GM12878 (cell line): ENCODE data around the gene RAD23B. TPM values are rescaled to one million over a fixed set of nuclear protein-coding genes. Genes with fewer than 3 reads are reported as not detected.

ENCODE experiments used
- ATAC-seq: fragments of 200-7000 bp; cut with Tn5 transposase; 3 replicates; pipeline ENCODE4 v1.9.1; 2020; ENCODE audit warnings: mild to moderate bottlenecking, moderate library complexity
- BruUV-seq: library from RNA; stranded (reverse); fragments of 400-500 nt; replicated peaks from 2 replicates; lab custom pipeline; 2021; lab: Mats Ljungman, UMichigan
- CTCF ChIA-PET: fragments of 300-600 bp; sonication (Branson Sonifier 250); formaldehyde crosslinking; extraction: SDS; loops from one replicate; lab custom pipeline; 2021; ENCODE audit warnings: inconsistent platforms; lab: Yijun Ruan, JAX
- POLR2A ChIA-PET: fragments of 350-600 bp; formaldehyde crosslinking; extraction: SDS; loops from one replicate; lab custom pipeline; 2021; ENCODE audit warnings: inconsistent platforms; lab: Charles Lee
- RAD21 ChIA-PET: fragments of 300-600 bp; sonication (Branson Sonifier 250); formaldehyde crosslinking; loops from one replicate; lab custom pipeline; 2023; ENCODE audit warnings: antibody characterized with exemption; ENCODE audit not compliant: unreplicated experiment; lab: Charles Lee
- SMC1A ChIA-PET: fragments of 300-600 bp; sonication (Branson Sonifier 250); formaldehyde crosslinking; loops from one replicate; lab custom pipeline; 2023; ENCODE audit not compliant: unreplicated experiment, uncharacterized antibody; lab: Charles Lee
- DNase-seq: peaks from one replicate; pipeline ENCODE4 v3.0.0-alpha.2; 2011; ENCODE audit warnings: low read depth, low spot score
- FAIRE-seq: peaks from 3 replicates; lab custom pipeline; 2011; peaks lifted over from hg19 to GRCh38; lab: Jason Lieb, UNC
- H2AFZ ChIP-seq: 2 replicates; pipeline ENCODE4 v1.6.0; 2011; ENCODE audit warnings: low read depth, low read length, control low read depth; ENCODE audit not compliant: control insufficient read depth
- H3K27ac ChIP-seq: 2 replicates; pipeline ENCODE4 v1.5.1; 2011; ENCODE audit warnings: control low read depth; ENCODE audit not compliant: control insufficient read depth, insufficient read depth
- H3K27me3 ChIP-seq, 2 experiments: replicated peaks in 1 of 2; 2 replicates each; pipeline versions ENCODE4 v1.6.0 to v1.6.1; 2011; ENCODE audit warnings: low read length in 1 of 2; ENCODE audit not compliant: control insufficient read depth in 2 of 2, insufficient read depth in 2 of 2
- H3K36me3 ChIP-seq, 2 experiments: 2 replicates each; pipeline ENCODE4 v1.5.1; 2011; ENCODE audit warnings: low read length in 1 of 2; ENCODE audit not compliant: control insufficient read depth in 2 of 2, insufficient read depth in 2 of 2
- H3K4me1 ChIP-seq: 2 replicates; pipeline ENCODE4 v1.6.1; 2011; ENCODE audit warnings: mild to moderate bottlenecking, low read length, moderate library complexity, mixed read lengths; ENCODE audit not compliant: control insufficient read depth, insufficient read depth
- H3K4me2 ChIP-seq: 2 replicates; pipeline ENCODE4 v1.6.0; 2011; ENCODE audit warnings: control low read depth; ENCODE audit not compliant: control insufficient read depth, insufficient read depth
- H3K4me3 ChIP-seq: fragments of 200-600 bp; sonication (generic); 2 replicates; pipeline ENCODE4 v1.5.1; 2016
- H3K79me2 ChIP-seq: 2 replicates; pipeline ENCODE4 v1.6.0; 2011; ENCODE audit warnings: low read length; ENCODE audit not compliant: control insufficient read depth, insufficient read depth
- H3K9ac ChIP-seq: 2 replicates; pipeline ENCODE4 v1.8.0; 2011; ENCODE audit warnings: low read length, control low read depth, mixed read lengths; ENCODE audit not compliant: control insufficient read depth, insufficient read depth
- H3K9me3 ChIP-seq: replicated peaks from 3 replicates; pipeline ENCODE4 v1.5.1; 2011; ENCODE audit warnings: mild to moderate bottlenecking, low read length; ENCODE audit not compliant: control insufficient read depth, insufficient read depth
- H4K20me1 ChIP-seq: 2 replicates; pipeline ENCODE4 v1.6.0; 2011; ENCODE audit not compliant: control insufficient read depth, insufficient read depth
- CHD2 ChIP-seq: IDR thresholded peaks from 2 replicates; pipeline ENCODE4 v1.6.1; 2011; ENCODE audit warnings: low read depth, low read length, improper control_type of control experiment, borderline replicate concordance
- REST ChIP-seq: IDR thresholded peaks from 2 replicates; pipeline ENCODE4 v1.6.1; 2012; ENCODE audit warnings: mild to moderate bottlenecking, low read depth, low read length
- RUNX3 ChIP-seq: IDR thresholded peaks from 2 replicates; pipeline ENCODE4 v1.6.1; 2012; ENCODE audit warnings: low read length, inconsistent platforms
- WGBS: methylation state at CpG from one replicate; pipeline ENCODE4 v1.1.6; 2016; ENCODE audit warnings: low lambda C conversion rate; ENCODE audit not compliant: insufficient replicate concordance, insufficient coverage; ENCODE audit errors: missing lambda C conversion rate; 5-methylcytosine and 5-hydroxymethylcytosine counted together
- in situ Hi-C: fragments of 300-500 bp; cut with MboI; formaldehyde crosslinking; loops from 9 replicates; pipeline ENCODE4 v1.14.3; 2018; ENCODE audit warnings: mixed read lengths
- intact Hi-C: fragments of 100-400 bp; cut with micrococcal nuclease; formaldehyde crosslinking; loops from one replicate; pipeline ENCODE4 v1.14.2; 2022; ENCODE audit not compliant: unreplicated experiment
- polyA plus RNA-seq, 11 experiments: library from polyadenylated mRNA; depleted of rRNA in 4 of 11; unstranded in 6 of 11; stranded (reverse) in 5 of 11; fragments of >200 nt; fragmentation: Nextera tagmentation in 4 of 11; fragmentation: Illumina TruSeq in 1 of 11; extraction: Ambion mirVana in 4 of 11; extraction: Trizol in 1 of 11; gene quantifications; 1 replicate in 1 of 11; 2 replicates in 10 of 11; pipeline versions ENCODE4 v1.2.1 to v1.2.3, GENCODE V29; 2011 to 2016; ENCODE audit warnings: inconsistent platforms in 2 of 11, missing spikeins in 2 of 11, low read depth in 1 of 11
- total RNA-seq, 4 experiments: library from RNA; depleted of rRNA in 3 of 4; stranded (reverse); fragments of >200 nt in 3 of 4; fragmentation: Illumina TruSeq in 1 of 4; extraction: Trizol in 1 of 4; gene quantifications; 2 replicates each; pipeline versions ENCODE4 v1.2.1 to v1.2.3, GENCODE V29; 2013 to 2021

RAD23B gene
- total and polyA plus RNA-seq, 10 of the 15 experiments (the other 5 are each of a cell fraction or from before 2014, with no cell fraction given), result 10.3 to 256 (median 54.6) TPM

GRCh38 chr9:107248714-107249113 lies 34.4 kb upstream of the RAD23B start:
- FAIRE-seq (no peak), DNase-seq (no peak), ATAC-seq (no peak)
- Histone ChIP-seq H3K27me3 (no peaks in the 10 kb centered on the region), H3K27ac (no peak overlapping the region), H3K9ac (no peak overlapping the region), H3K4me1 (no peaks in the 10 kb centered on the region), H3K4me2 (no peak overlapping the region), H4K20me1 (no peaks in the 10 kb centered on the region), H2AFZ (no peak overlapping the region), H3K36me3 (no peaks in the 10 kb centered on the region), H3K9me3 (no peaks in the 10 kb centered on the region), H3K4me3 (no peak overlapping the region), H3K79me2 (no peaks in the 10 kb centered on the region)
- TF ChIP-seq RUNX3 (no peak), CHD2 (no peak), REST (no peak)
- intact Hi-C loops, result no loop called here
- ChIA-PET POLR2A (interaction anchor here (0.6 kb wide), 1 partner anchor 13 kb away, joined by 3 read pairs; no protein-coding TSS in a partner anchor), SMC1A (interaction anchor here (0.8 to 1.5 kb wide), 6 partner anchors 9 to 92 kb away, joined by 3 to 6 read pairs (median 4); no protein-coding TSS in a partner anchor), RAD21 (no interaction called here), CTCF (interaction anchor here (1.0 to 2.5 kb wide), 5 partner anchors 9 to 93 kb away, joined by 3 to 13 read pairs (median 3); no protein-coding TSS in a partner anchor)
- no TSS peak for BruUV-seq
- in situ Hi-C loops, result no loop called here
- WGBS, result 43% methylated on average over 5 of the region's 5 CpGs
